Measurements from ENCODE around the gene DCP2. TPM values are rescaled to one million over a fixed set of nuclear protein-coding genes. Genes with fewer than 3 reads are reported as not detected.

DCP2 gene
- total RNA-seq, 1 donor from 2014 or later = 78.9 TPM

- Mint-ChIP-seq H3K27me3 (ENCODE audit: insufficient read depth) (peaks cover 1% of the 10 kb centered on the region), H3K4me3 (no peak overlapping the region), H3K4me1 (ENCODE audit: low read depth) (no peaks in the 10 kb centered on the region), H3K27ac (no peak overlapping the region), H3K36me3 (ENCODE audit: low read depth) (peaks cover 9% of the 10 kb centered on the region), H3K9me3 (no peaks in the 10 kb centered on the region)
- no peak for DNase-seq (ENCODE audit: low spot score)
- intact Hi-C loops (cut with micrococcal nuclease) = no loop called here
Measured at GRCh38 chr5:113031104-113031503, 54.5 kb downstream of the DCP2 start.

- Mint-ChIP-seq H3K27ac (no peak overlapping the region), H3K27me3 (ENCODE audit: insufficient read depth) (peaks cover 1% of the 10 kb centered on the region)
- intact Hi-C loops (cut with micrococcal nuclease) = no loop called here
Measured at GRCh38 chr5:113031557-113031956, 55.0 kb downstream of the DCP2 start.

GRCh38 chr5:113034182-113034773 lies 57.7 kb downstream of the DCP2 start:
- Mint-ChIP-seq H3K36me3 (ENCODE audit: low read depth) (peaks cover 2% of the 10 kb centered on the region), H3K9me3 (no peaks in the 10 kb centered on the region), H3K27ac (no peak overlapping the region), H3K4me1 (ENCODE audit: low read depth) (no peaks in the 10 kb centered on the region), H3K27me3 (ENCODE audit: insufficient read depth) (peaks cover 6% of the 10 kb centered on the region), H3K4me3 (no peak overlapping the region)
- DNase-seq (ENCODE audit: low spot score) = no peak
- intact Hi-C loops (cut with micrococcal nuclease) = no loop called here

More at GRCh38 chr5:113031557-113031956, 55.0 kb downstream of the DCP2 start:
- H3K4me3 Mint-ChIP-seq = no peak overlapping the region
- peaks cover 7% of the 10 kb centered on the region for H3K36me3 Mint-ChIP-seq (ENCODE audit: low read depth)
- DNase-seq (ENCODE audit: low spot score) = no peak
- no peaks in the 10 kb centered on the region for H3K4me1 Mint-ChIP-seq (ENCODE audit: low read depth)
- H3K9me3 Mint-ChIP-seq = no peaks in the 10 kb centered on the region

DNA sequence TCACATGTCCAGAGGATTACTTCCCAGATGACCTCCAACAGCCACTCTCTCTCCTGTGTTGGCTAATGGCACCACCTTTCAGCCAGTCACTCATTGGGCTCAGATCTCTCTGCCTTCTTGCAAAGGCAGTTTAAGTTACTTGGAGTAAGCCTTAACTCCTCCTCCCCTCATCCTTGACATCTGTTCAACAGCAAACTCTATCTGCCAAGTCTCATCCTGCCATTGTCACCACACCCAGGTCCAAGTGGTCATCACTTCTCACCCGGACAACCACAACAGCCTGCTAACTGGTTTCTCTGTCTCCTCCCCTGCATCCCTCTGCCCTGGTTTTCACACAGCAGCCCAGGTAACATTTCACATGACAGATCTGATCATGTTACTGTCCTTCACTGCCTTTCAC lies 58.5 kb downstream of the DCP2 start:
- no peak overlapping the region for H3K27ac Mint-ChIP-seq
- H3K27me3 Mint-ChIP-seq (ENCODE audit: insufficient read depth) = peaks cover 6% of the 10 kb centered on the region
- intact Hi-C loops (cut with micrococcal nuclease) = no loop called here

DNA sequence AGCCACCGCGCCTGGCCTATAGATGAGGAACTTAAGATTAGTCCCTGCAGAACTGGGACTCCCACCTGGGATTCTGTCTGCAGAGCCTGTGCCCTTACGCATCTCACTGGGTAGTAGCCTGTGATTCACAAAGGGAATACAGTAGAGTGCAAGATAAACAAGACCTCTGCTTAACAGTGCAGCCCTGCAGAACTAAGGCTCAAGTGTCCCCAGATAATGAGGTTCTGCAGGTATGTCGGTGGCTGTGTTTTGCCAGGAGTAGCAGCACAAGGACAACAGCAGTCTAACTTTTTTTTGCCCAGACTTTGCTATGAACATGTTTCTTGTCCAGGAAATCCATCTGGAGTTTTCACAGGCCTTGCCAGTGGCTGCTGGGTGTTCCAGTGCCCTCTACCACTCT lies 59.7 kb downstream of the DCP2 start:
- DNase-seq (ENCODE audit: low spot score) = no peak
- H3K36me3 Mint-ChIP-seq (ENCODE audit: low read depth) = no peaks in the 10 kb centered on the region
- no peaks in the 10 kb centered on the region for H3K4me1 Mint-ChIP-seq (ENCODE audit: low read depth)
- no peak overlapping the region for H3K27ac Mint-ChIP-seq
- intact Hi-C loops (cut with micrococcal nuclease) = no loop called here
- H3K4me3 Mint-ChIP-seq = no peak overlapping the region
- H3K27me3 Mint-ChIP-seq (ENCODE audit: insufficient read depth) = peaks cover 6% of the 10 kb centered on the region
- H3K9me3 Mint-ChIP-seq = no peaks in the 10 kb centered on the region

More for the DNA sequence above, 58.5 kb downstream of the DCP2 start:
- Mint-ChIP-seq H3K4me1 (ENCODE audit: low read depth) (no peaks in the 10 kb centered on the region), H3K4me3 (no peak overlapping the region), H3K36me3 (ENCODE audit: low read depth) (no peaks in the 10 kb centered on the region), H3K9me3 (no peaks in the 10 kb centered on the region)
- no peak for DNase-seq (ENCODE audit: low spot score)

GRCh38 chr5:113036826-113037225 lies 60.2 kb downstream of the DCP2 start:
- Mint-ChIP-seq H3K27me3 (ENCODE audit: insufficient read depth) (peaks cover 5% of the 10 kb centered on the region), H3K9me3 (no peaks in the 10 kb centered on the region), H3K4me1 (ENCODE audit: low read depth) (no peaks in the 10 kb centered on the region), H3K27ac (no peak overlapping the region), H3K4me3 (no peak overlapping the region), H3K36me3 (ENCODE audit: low read depth) (no peaks in the 10 kb centered on the region)
- intact Hi-C loops (cut with micrococcal nuclease) = no loop called here
- DNase-seq (ENCODE audit: low spot score) = no peak

- Mint-ChIP-seq H3K27ac (no peak overlapping the region), H3K36me3 (ENCODE audit: low read depth) (no peaks in the 10 kb centered on the region), H3K4me1 (ENCODE audit: low read depth) (no peaks in the 10 kb centered on the region), H3K4me3 (no peak overlapping the region), H3K27me3 (ENCODE audit: insufficient read depth) (peaks cover 5% of the 10 kb centered on the region), H3K9me3 (no peaks in the 10 kb centered on the region)
- DNase-seq (ENCODE audit: low spot score) = no peak
- intact Hi-C loops (cut with micrococcal nuclease) = no loop called here
Measured at GRCh38 chr5:113038136-113038535, 61.5 kb downstream of the DCP2 start.

- Mint-ChIP-seq H3K36me3 (ENCODE audit: low read depth) (no peaks in the 10 kb centered on the region), H3K4me1 (ENCODE audit: low read depth) (no peaks in the 10 kb centered on the region), H3K4me3 (no peak overlapping the region), H3K27me3 (ENCODE audit: insufficient read depth) (peaks cover 5% of the 10 kb centered on the region), H3K27ac (no peak overlapping the region), H3K9me3 (no peaks in the 10 kb centered on the region)
- no peak for DNase-seq (ENCODE audit: low spot score)
- intact Hi-C loops (cut with micrococcal nuclease) = no loop called here
Measured at GRCh38 chr5:113038714-113039113, 62.1 kb downstream of the DCP2 start.

DNA sequence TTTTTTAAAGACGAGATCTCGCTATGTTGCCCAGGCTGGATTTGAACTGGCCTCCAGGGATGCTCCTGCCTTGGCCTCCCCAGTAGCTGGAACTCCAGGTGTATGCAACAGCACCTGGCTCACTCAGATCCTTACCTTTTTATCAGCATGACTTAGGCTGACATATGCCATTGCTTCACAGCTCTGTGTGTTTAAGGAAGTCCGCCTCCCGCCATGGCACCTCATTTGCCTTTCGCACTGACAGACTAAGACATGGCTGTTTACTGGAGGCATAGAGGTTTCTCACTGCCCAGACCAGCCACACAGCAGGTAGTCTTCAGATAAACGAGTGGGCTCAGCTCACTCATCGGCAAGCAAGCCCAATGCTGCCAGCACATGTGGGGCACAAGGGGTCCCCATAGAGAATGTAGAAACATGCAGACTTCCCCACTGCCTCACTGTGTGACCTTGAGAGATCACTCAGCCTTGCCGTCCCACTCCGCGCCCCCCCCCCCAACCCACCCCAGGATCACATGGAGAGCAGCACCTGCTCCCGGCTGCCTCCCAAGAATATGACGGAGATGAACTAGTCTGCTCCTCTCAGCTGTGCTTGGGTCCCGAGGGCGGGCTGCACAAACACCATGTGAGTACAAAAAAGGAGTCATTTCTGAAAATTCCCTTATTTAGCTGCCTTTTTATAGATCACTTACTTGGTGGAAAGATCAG lies 62.8 kb downstream of the DCP2 start:
- H3K36me3 Mint-ChIP-seq (ENCODE audit: low read depth) = no peaks in the 10 kb centered on the region
- intact Hi-C loops (cut with micrococcal nuclease) = no loop called here

DNA sequence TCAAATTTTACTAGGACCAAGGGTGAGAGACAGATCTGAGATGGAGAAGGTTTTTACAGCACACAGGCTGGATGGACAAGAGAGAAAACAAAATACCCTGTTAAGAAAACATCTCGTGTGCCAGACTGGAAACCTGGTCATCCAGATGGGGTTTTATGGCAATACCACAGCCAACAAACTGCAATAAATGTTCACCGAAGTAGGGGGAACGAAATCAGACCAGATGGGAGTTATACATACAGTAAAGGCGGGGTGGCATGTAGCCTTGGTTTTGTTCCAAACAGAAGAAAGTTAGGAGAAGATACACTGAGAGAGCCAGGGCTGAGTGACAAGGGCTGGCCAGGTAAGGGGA lies 63.3 kb downstream of the DCP2 start:
- Mint-ChIP-seq H3K4me1 (ENCODE audit: low read depth) (no peaks in the 10 kb centered on the region), H3K27me3 (ENCODE audit: insufficient read depth) (peaks cover 5% of the 10 kb centered on the region), H3K9me3 (no peaks in the 10 kb centered on the region), H3K4me3 (no peak overlapping the region), H3K27ac (no peak overlapping the region), H3K36me3 (ENCODE audit: low read depth) (no peaks in the 10 kb centered on the region)
- intact Hi-C loops (cut with micrococcal nuclease) = no loop called here
- no peak for DNase-seq (ENCODE audit: low spot score)

More for the DNA sequence above, 62.8 kb downstream of the DCP2 start:
- H3K4me3 Mint-ChIP-seq = no peak overlapping the region
- peaks cover 5% of the 10 kb centered on the region for H3K27me3 Mint-ChIP-seq (ENCODE audit: insufficient read depth)
- no peaks in the 10 kb centered on the region for H3K4me1 Mint-ChIP-seq (ENCODE audit: low read depth)
- H3K9me3 Mint-ChIP-seq = no peaks in the 10 kb centered on the region
- H3K27ac Mint-ChIP-seq = no peak overlapping the region
- no peak for DNase-seq (ENCODE audit: low spot score)

GRCh38 chr5:113040672-113041260 lies 64.2 kb downstream of the DCP2 start:
- Mint-ChIP-seq H3K27me3 (ENCODE audit: insufficient read depth) (peaks cover 5% of the 10 kb centered on the region), H3K27ac (no peak overlapping the region), H3K4me3 (no peak overlapping the region), H3K4me1 (ENCODE audit: low read depth) (no peaks in the 10 kb centered on the region), H3K36me3 (ENCODE audit: low read depth) (no peaks in the 10 kb centered on the region), H3K9me3 (no peaks in the 10 kb centered on the region)
- intact Hi-C loops (cut with micrococcal nuclease) = no loop called here
- DNase-seq (ENCODE audit: low spot score) = no peak

GRCh38 chr5:113042491-113043243 lies 66.1 kb downstream of the DCP2 start:
- Mint-ChIP-seq H3K27me3 (ENCODE audit: insufficient read depth) (peaks cover 2% of the 10 kb centered on the region), H3K27ac (no peak overlapping the region), H3K4me3 (no peak overlapping the region), H3K4me1 (ENCODE audit: low read depth) (no peaks in the 10 kb centered on the region), H3K9me3 (no peaks in the 10 kb centered on the region), H3K36me3 (ENCODE audit: low read depth) (no peaks in the 10 kb centered on the region)
- intact Hi-C loops (cut with micrococcal nuclease) = no loop called here
- no peak for DNase-seq (ENCODE audit: low spot score)

DNA sequence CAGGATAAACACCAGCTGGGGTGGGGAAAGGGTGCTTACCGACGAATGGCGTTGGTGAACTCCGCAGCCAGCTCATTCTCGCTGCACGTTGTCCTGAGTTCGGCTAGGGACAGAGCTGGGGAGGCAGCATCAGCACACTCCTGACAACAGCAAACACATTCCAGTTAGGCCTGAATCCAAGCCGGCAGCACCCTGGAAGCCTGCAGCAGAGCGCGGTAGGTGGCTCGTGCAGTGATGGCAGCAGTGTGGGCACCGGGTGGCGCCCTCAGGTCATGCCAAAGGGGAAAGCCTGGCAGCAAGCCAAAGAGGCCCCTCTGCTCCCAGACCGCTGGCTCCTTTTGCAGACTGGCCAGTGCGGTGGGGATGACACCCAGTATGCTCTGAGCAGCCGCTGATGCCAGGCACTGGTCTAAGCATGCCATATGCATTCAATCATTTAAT lies 66.9 kb downstream of the DCP2 start:
- Mint-ChIP-seq H3K27me3 (ENCODE audit: insufficient read depth) (no peaks in the 10 kb centered on the region), H3K4me3 (no peak overlapping the region), H3K4me1 (ENCODE audit: low read depth) (no peaks in the 10 kb centered on the region), H3K9me3 (no peaks in the 10 kb centered on the region), H3K36me3 (ENCODE audit: low read depth) (no peaks in the 10 kb centered on the region), H3K27ac (no peak overlapping the region)
- intact Hi-C loops (cut with micrococcal nuclease) = no loop called here
- DNase-seq (ENCODE audit: low spot score) = no peak
